Stimulated activated memory B cell treated with anti-CD40 and anti-IgM and Interleukin-4, amounts not matched to agents 10 μg/mL and 1 μg/mL and 100 μg/mL, for 72 hours (primary cell): ENCODE results near the gene TMEM240.
"Not testable (repeated sequence)": the region's sequence is repeated elsewhere in the genome, so short reads cannot be mapped to it uniquely, and the experiment has no call there.

ENCODE experiments used
- ATAC-seq: fragments of 150-1000 bp; cut with Tn5 transposase; 2 replicates; pipeline ENCODE4 v1.10.0; 2021
- H3K27ac Mint-ChIP-seq: one replicate; pipeline ENCODE4 v1.8.0; 2022; ENCODE audit warnings: mild to moderate bottlenecking, mixed read lengths
- H3K27me3 Mint-ChIP-seq: one replicate; pipeline ENCODE4 v1.8.0; 2022; ENCODE audit warnings: mixed read lengths
- H3K36me3 Mint-ChIP-seq: one replicate; pipeline ENCODE4 v1.8.0; 2022; ENCODE audit warnings: mixed read lengths
- H3K4me1 Mint-ChIP-seq: one replicate; pipeline ENCODE4 v1.8.0; 2022; ENCODE audit warnings: mixed read lengths
- H3K4me3 Mint-ChIP-seq: one replicate; pipeline ENCODE4 v1.8.0; 2022; ENCODE audit warnings: mild to moderate bottlenecking, moderate library complexity, mixed read lengths
- H3K9me3 Mint-ChIP-seq: one replicate; pipeline ENCODE4 v1.8.0; 2022; ENCODE audit warnings: mixed read lengths

The TMEM240 gene

GRCh38 chr1:1523651-1524050, 16.8 kb downstream of the TMEM240 start:
- H3K27ac Mint-ChIP-seq, H3K9me3 Mint-ChIP-seq, H3K4me1 Mint-ChIP-seq, H3K4me3 Mint-ChIP-seq, H3K27me3 Mint-ChIP-seq, ATAC-seq: not testable (repeated sequence)
- peaks cover 36% of the 10 kb centered on the region for H3K36me3 Mint-ChIP-seq

GRCh38 chr1:1523226-1523625, 17.2 kb downstream of the TMEM240 start:
- H3K9me3 Mint-ChIP-seq, H3K27ac Mint-ChIP-seq, ATAC-seq, H3K4me1 Mint-ChIP-seq, H3K27me3 Mint-ChIP-seq, H3K4me3 Mint-ChIP-seq: not testable (repeated sequence)
- peaks cover 40% of the 10 kb centered on the region for H3K36me3 Mint-ChIP-seq

- not testable (repeated sequence) for H3K27me3 Mint-ChIP-seq, H3K4me1 Mint-ChIP-seq, H3K27ac Mint-ChIP-seq, H3K9me3 Mint-ChIP-seq, H3K4me3 Mint-ChIP-seq, ATAC-seq
- H3K36me3 Mint-ChIP-seq = peaks cover 40% of the 10 kb centered on the region
Measured at GRCh38 chr1:1522536-1522935, 17.9 kb downstream of the TMEM240 start.

- H3K27me3 Mint-ChIP-seq = no peaks in the 10 kb centered on the region
- peaks cover 33% of the 10 kb centered on the region for H3K36me3 Mint-ChIP-seq
- no peaks in the 10 kb centered on the region for H3K9me3 Mint-ChIP-seq
- no peak for ATAC-seq
- no peaks in the 10 kb centered on the region for H3K4me1 Mint-ChIP-seq
- no peak overlapping the region for H3K27ac Mint-ChIP-seq
- H3K4me3 Mint-ChIP-seq = no peak overlapping the region
Measured at GRCh38 chr1:1521331-1521730, 19.1 kb downstream of the TMEM240 start.

GRCh38 chr1:1519805-1520505, 20.5 kb downstream of the TMEM240 start:
- H3K9me3 Mint-ChIP-seq, H3K4me1 Mint-ChIP-seq, ATAC-seq, H3K4me3 Mint-ChIP-seq, H3K27me3 Mint-ChIP-seq, H3K27ac Mint-ChIP-seq: not testable (repeated sequence)
- H3K36me3 Mint-ChIP-seq = peaks cover 41% of the 10 kb centered on the region

- H3K36me3 Mint-ChIP-seq = peaks cover 41% of the 10 kb centered on the region
- H3K27me3 Mint-ChIP-seq, H3K9me3 Mint-ChIP-seq, H3K4me3 Mint-ChIP-seq, H3K4me1 Mint-ChIP-seq, H3K27ac Mint-ChIP-seq: not testable (repeated sequence)
- peak; percentile 9 for ATAC-seq
Measured at GRCh38 chr1:1518621-1519007, 21.8 kb downstream of the TMEM240 start.

GRCh38 chr1:1517973-1518620, 22.3 kb downstream of the TMEM240 start:
- Mint-ChIP-seq H3K36me3 (peaks cover 41% of the 10 kb centered on the region), H3K27ac (no peak overlapping the region), H3K4me3 (no peak overlapping the region), H3K27me3 (no peaks in the 10 kb centered on the region), H3K4me1 (peaks cover 7% of the 10 kb centered on the region), H3K9me3 (no peaks in the 10 kb centered on the region)
- peak; percentile 59 for ATAC-seq

- H3K27me3 Mint-ChIP-seq, H3K27ac Mint-ChIP-seq: not testable (repeated sequence)
- H3K36me3 Mint-ChIP-seq = peaks cover 40% of the 10 kb centered on the region
Measured at GRCh38 chr1:1516923-1517322, 23.5 kb downstream of the TMEM240 start.

GRCh38 chr1:1514376-1514775, 26.0 kb downstream of the TMEM240 start:
- not testable (repeated sequence) for H3K9me3 Mint-ChIP-seq, ATAC-seq, H3K4me3 Mint-ChIP-seq, H3K27me3 Mint-ChIP-seq, H3K27ac Mint-ChIP-seq
- peaks cover 15% of the 10 kb centered on the region for H3K4me1 Mint-ChIP-seq
- peaks cover 20% of the 10 kb centered on the region for H3K36me3 Mint-ChIP-seq

More at GRCh38 chr1:1516923-1517322, 23.5 kb downstream of the TMEM240 start:
- not testable (repeated sequence) for H3K4me3 Mint-ChIP-seq, ATAC-seq, H3K9me3 Mint-ChIP-seq, H3K4me1 Mint-ChIP-seq

- peaks cover 15% of the 10 kb centered on the region for H3K4me1 Mint-ChIP-seq
- not testable (repeated sequence) for H3K27me3 Mint-ChIP-seq, ATAC-seq, H3K9me3 Mint-ChIP-seq
- peaks cover 18% of the 10 kb centered on the region for H3K36me3 Mint-ChIP-seq
- peak overlapping the region; percentile 49 for H3K27ac Mint-ChIP-seq
- H3K4me3 Mint-ChIP-seq = peak overlapping the region; percentile 68
Measured at GRCh38 chr1:1513675-1514074, 26.7 kb downstream of the TMEM240 start.

- ATAC-seq = peak; percentile 9
- peak overlapping the region; percentile 68 for H3K4me3 Mint-ChIP-seq
- not testable (repeated sequence) for H3K27me3 Mint-ChIP-seq, H3K9me3 Mint-ChIP-seq, H3K36me3 Mint-ChIP-seq
- H3K27ac Mint-ChIP-seq = peak overlapping the region; percentile 85
- peaks cover 15% of the 10 kb centered on the region for H3K4me1 Mint-ChIP-seq
Measured at GRCh38 chr1:1512425-1512824, 28.0 kb downstream of the TMEM240 start.

GRCh38 chr1:1511533-1512285, 28.7 kb downstream of the TMEM240 start, which contains the start of gene ATAD3A:
Gene ATAD3A, plus strand, starts transcription at chr1:1512162. Its CDS starts 107 bp downstream, at chr1:1512269.
- Mint-ChIP-seq H3K4me1 (peaks cover 15% of the 10 kb centered on the region), H3K27me3 (no peaks in the 10 kb centered on the region), H3K36me3 (peaks cover 8% of the 10 kb centered on the region), H3K4me3 (peak within 1 kb of the TSS; percentile 87), H3K9me3 (no peaks in the 10 kb centered on the region), H3K27ac (peak within 1 kb of the TSS; percentile 85)
- ATAC-seq = peak; percentile 96

- peak overlapping the region; percentile 85 for H3K27ac Mint-ChIP-seq
- H3K4me1 Mint-ChIP-seq = peaks cover 15% of the 10 kb centered on the region
- H3K4me3 Mint-ChIP-seq = peak overlapping the region; percentile 87
- no peak for ATAC-seq
- H3K27me3 Mint-ChIP-seq = no peaks in the 10 kb centered on the region
- H3K36me3 Mint-ChIP-seq = peaks cover 8% of the 10 kb centered on the region
- H3K9me3 Mint-ChIP-seq = no peaks in the 10 kb centered on the region
Measured at GRCh38 chr1:1510912-1511532, 29.4 kb downstream of the TMEM240 start.

- not testable (repeated sequence) for ATAC-seq, H3K27me3 Mint-ChIP-seq, H3K27ac Mint-ChIP-seq, H3K36me3 Mint-ChIP-seq, H3K4me3 Mint-ChIP-seq, H3K9me3 Mint-ChIP-seq
- peaks cover 29% of the 10 kb centered on the region for H3K4me1 Mint-ChIP-seq
Measured at GRCh38 chr1:1509465-1509850, 31.0 kb downstream of the TMEM240 start.

GRCh38 chr1:1508775-1509464, 31.5 kb downstream of the TMEM240 start:
- H3K36me3 Mint-ChIP-seq = not testable (repeated sequence)

More at GRCh38 chr1:1508775-1509464, 31.5 kb downstream of the TMEM240 start:
- H3K4me3 Mint-ChIP-seq, H3K27me3 Mint-ChIP-seq, ATAC-seq, H3K9me3 Mint-ChIP-seq, H3K27ac Mint-ChIP-seq: not testable (repeated sequence)
- H3K4me1 Mint-ChIP-seq = peaks cover 28% of the 10 kb centered on the region
